Small intestine (tissue), 7 donors: ENCODE measurements around the gene SCN9A. TPM values are rescaled to one million over a fixed set of nuclear protein-coding genes. Genes with fewer than 3 reads are reported as not detected.
A peak's percentile ranks its signal among the peaks of the same experiment; 100 is the strongest.

Source experiments
- DNase-seq, 2 donors: peaks; one replicate each; pipeline versions ENCODE4 v3.0.0 to v3.0.0-alpha.2; 2013
- FAIRE-seq: peaks from 2 replicates; lab custom pipeline; 2012; peaks lifted over from hg19 to GRCh38; lab: Jason Lieb, UNC
- H3K27ac ChIP-seq, 3 donors: one replicate each; pipeline ENCODE4 v1.5.1; 2013; ENCODE audit warnings: low read length in 2 of 3, mild to moderate bottlenecking in 2 of 3, control low read depth in 1 of 3, inconsistent platforms in 1 of 3, low read depth in 1 of 3, moderate library complexity in 1 of 3
- H3K27me3 ChIP-seq, 3 donors: one replicate each; pipeline ENCODE4 v1.6.1; 2013; ENCODE audit warnings: low read length in 3 of 3, inconsistent platforms in 1 of 3; ENCODE audit not compliant: control insufficient read depth in 3 of 3, insufficient read depth in 3 of 3
- H3K36me3 ChIP-seq, 3 donors: one replicate each; pipeline ENCODE4 v1.6.1; 2013; ENCODE audit warnings: low read length in 3 of 3, inconsistent platforms in 1 of 3, low read depth in 1 of 3, mild to moderate bottlenecking in 1 of 3, moderate library complexity in 1 of 3; ENCODE audit not compliant: control insufficient read depth in 3 of 3, insufficient read depth in 2 of 3
- H3K4me1 ChIP-seq, 3 donors: one replicate each; pipeline ENCODE4 v1.6.1; 2013; ENCODE audit warnings: low read length in 2 of 3, inconsistent platforms in 1 of 3, low read depth in 1 of 3, mild to moderate bottlenecking in 1 of 3, moderate library complexity in 1 of 3; ENCODE audit not compliant: control insufficient read depth in 3 of 3, insufficient read depth in 2 of 3
- H3K4me3 ChIP-seq, 3 donors: one replicate each; pipeline ENCODE4 v1.5.1; 2013; ENCODE audit warnings: low read length in 3 of 3, control low read depth in 1 of 3, inconsistent platforms in 1 of 3, low read depth in 1 of 3, mild to moderate bottlenecking in 1 of 3, moderate library complexity in 1 of 3
- H3K9me3 ChIP-seq, 2 donors: one replicate each; pipeline ENCODE4 v1.6.1; 2013; ENCODE audit warnings: low read depth in 1 of 2, low read length in 1 of 2; ENCODE audit not compliant: control insufficient read depth in 2 of 2, insufficient read depth in 1 of 2
- WGBS, 3 donors: extraction: QIAGEN DNeasy Blood & Tissue Kit; methylation state at CpG; one replicate each; pipeline ENCODE4 v1.1.7; 2013; 5-methylcytosine and 5-hydroxymethylcytosine counted together
- polyA plus RNA-seq, 4 donors: library from polyadenylated mRNA; stranded (reverse) in 3 of 4; unstranded in 1 of 4; fragments of 200-250 nt in 3 of 4; fragments of 120-200 nt in 1 of 4; gene quantifications; one replicate each; pipeline versions ENCODE4 v1.2.1 to v1.2.3, GENCODE V29; 2013
- donor health status: healthy with polysubstance abuse.
- donor health status: control.
- donor health status: control.
- donor health status: Bipolar disorder and iron deficiency.
- donor health status: healthy.

The SCN9A gene
- polyA plus RNA-seq, 4 donors: 0.27 to 2.1 (median 1.7) TPM; not detected in 1

GRCh38 chr2:166385313-166385712, 9.6 kb upstream of the SCN9A start:
- Histone ChIP-seq H3K9me3 (no peaks in the 10 kb centered on the region), H3K4me3 (no peak overlapping the region), H3K36me3 (no peaks in the 10 kb centered on the region), H3K27me3 (no peaks in the 10 kb centered on the region), H3K4me1 (no peaks in the 10 kb centered on the region), H3K27ac (no peak overlapping the region)
- 96 to 100% (median 100%) methylated on average over 1 of the region's 1 CpG for WGBS, 3 donors
- FAIRE-seq (no peak), DNase-seq (no peak)

- no peaks in the 10 kb centered on the region for H3K4me1 ChIP-seq
- DNase-seq: peak; percentile 32 to 39
- no peak overlapping the region for H3K4me3 ChIP-seq
- no peak overlapping the region for H3K27ac ChIP-seq
- 56 to 63% (median 61%) methylated on average over 8 of the region's 8 CpGs for WGBS, 3 donors
- no peaks in the 10 kb centered on the region for H3K9me3 ChIP-seq
- no peaks in the 10 kb centered on the region for H3K36me3 ChIP-seq
- H3K27me3 ChIP-seq: no peaks in the 10 kb centered on the region
- FAIRE-seq: peak; percentile 68
Measured at GRCh38 chr2:166384774-166385173, 9.0 kb upstream of the SCN9A start.

GRCh38 chr2:166382448-166382847, 6.7 kb upstream of the SCN9A start:
- no peak overlapping the region for H3K27ac ChIP-seq
- no peaks in the 10 kb centered on the region for H3K36me3 ChIP-seq
- no peaks in the 10 kb centered on the region for H3K9me3 ChIP-seq
- no peak overlapping the region for H3K4me3 ChIP-seq
- peaks cover 0 to 4% (median 0%) of the 10 kb centered on the region in 3 donors for H3K27me3 ChIP-seq
- H3K4me1 ChIP-seq: no peaks in the 10 kb centered on the region
- no peak for DNase-seq
- no peak for FAIRE-seq
- WGBS, 3 donors: 88 to 92% (median 91%) methylated on average over 3 of the region's 3 CpGs

- WGBS, 3 donors: 18 to 46% (median 43%) methylated on average over 1 of the region's 1 CpG
- peaks cover 0 to 14% (median 0%) of the 10 kb centered on the region in 3 donors for H3K27me3 ChIP-seq
Measured at GRCh38 chr2:166380615-166381014, 4.9 kb upstream of the SCN9A start.

GRCh38 chr2:166376873-166377272, 1.1 kb upstream of the SCN9A start:
- no peaks in the 10 kb centered on the region for H3K4me1 ChIP-seq
- peak overlapping the region in 1 of 3 donors; percentile 55 for H3K4me3 ChIP-seq
- H3K27me3 ChIP-seq: peaks cover 0 to 17% (median 0%) of the 10 kb centered on the region in 3 donors
- no peaks in the 10 kb centered on the region for H3K36me3 ChIP-seq
- DNase-seq (no peak), FAIRE-seq (no peak)
- no peaks in the 10 kb centered on the region for H3K9me3 ChIP-seq
- WGBS, 3 donors: 29 to 54% (median 52%) methylated on average over 2 of the region's 2 CpGs
- peak overlapping the region in 1 of 3 donors; percentile 44 for H3K27ac ChIP-seq

More at GRCh38 chr2:166380615-166381014, 4.9 kb upstream of the SCN9A start:
- Histone ChIP-seq H3K27ac (no peak overlapping the region), H3K4me1 (no peaks in the 10 kb centered on the region), H3K9me3 (no peaks in the 10 kb centered on the region), H3K36me3 (no peaks in the 10 kb centered on the region), H3K4me3 (no peak overlapping the region)
- DNase-seq (no peak), FAIRE-seq (no peak)

GRCh38 chr2:166376488-166376828, 714 bp upstream of the SCN9A start:
- no peaks in the 10 kb centered on the region for H3K9me3 ChIP-seq
- DNase-seq (no peak), FAIRE-seq (no peak)
- peak overlapping the region in 2 of 3 donors; percentile 54 to 55 for H3K4me3 ChIP-seq
- no peaks in the 10 kb centered on the region for H3K4me1 ChIP-seq
- WGBS, 3 donors: 4 to 7% (median 5%) methylated on average over 11 of the region's 11 CpGs
- H3K36me3 ChIP-seq: no peaks in the 10 kb centered on the region
- H3K27me3 ChIP-seq: peaks cover 0 to 17% (median 0%) of the 10 kb centered on the region in 3 donors
- H3K27ac ChIP-seq: peak overlapping the region in 2 of 3 donors; percentile 2 to 44

GRCh38 chr2:166375195-166375735, 479 bp downstream of the SCN9A start:
- FAIRE-seq (no peak), DNase-seq (no peak)
- 0 to 1% (median 1%) methylated on average over 17 of the region's 17 CpGs for WGBS, 3 donors
- Histone ChIP-seq H3K4me3 (peak overlapping the region; percentile 46 to 55 (median 54)), H3K27ac (peak overlapping the region in 1 of 3 donors; percentile 54), H3K36me3 (no peaks in the 10 kb centered on the region), H3K9me3 (no peaks in the 10 kb centered on the region), H3K4me1 (no peaks in the 10 kb centered on the region), H3K27me3 (peaks cover 0 to 17% (median 0%) of the 10 kb centered on the region in 3 donors)

GRCh38 chr2:166373951-166374350, 1.8 kb downstream of the SCN9A start:
- no peaks in the 10 kb centered on the region for H3K4me1 ChIP-seq
- H3K9me3 ChIP-seq: no peaks in the 10 kb centered on the region
- FAIRE-seq (no peak), DNase-seq (no peak)
- H3K27me3 ChIP-seq: peaks cover 0 to 16% (median 0%) of the 10 kb centered on the region in 3 donors
- H3K27ac ChIP-seq: no peak overlapping the region
- H3K4me3 ChIP-seq: no peak overlapping the region
- no peaks in the 10 kb centered on the region for H3K36me3 ChIP-seq

GRCh38 chr2:166373539-166373938, 2.2 kb downstream of the SCN9A start:
- Histone ChIP-seq H3K4me3 (no peak overlapping the region), H3K36me3 (no peaks in the 10 kb centered on the region), H3K27ac (no peak overlapping the region), H3K27me3 (peaks cover 0 to 13% (median 0%) of the 10 kb centered on the region in 3 donors), H3K4me1 (no peaks in the 10 kb centered on the region), H3K9me3 (no peaks in the 10 kb centered on the region)
- FAIRE-seq (no peak), DNase-seq (no peak)
